SK-N-SH (cell line): ENCODE data around the gene AFF1. TPM values are rescaled to one million over a fixed set of nuclear protein-coding genes. Genes with fewer than 3 reads are reported as not detected.
A peak's percentile ranks its signal among the peaks of the same experiment; 100 is the strongest.

Experiments used
- CTCF ChIA-PET: fragments of 300-600, 350-600 bp; formaldehyde crosslinking; extraction: SDS; loops from one replicate; lab custom pipeline; 2021; lab: Yijun Ruan, JAX
- POLR2A ChIA-PET: fragments of 350-600 bp; sonication (Branson Sonifier 250); formaldehyde crosslinking; extraction: SDS; loops from one replicate; lab custom pipeline; 2020; ENCODE audit warnings: antibody characterized with exemption, inconsistent platforms; lab: Yijun Ruan, JAX
- DNase-seq: peaks from one replicate; pipeline ENCODE4 v3.0.0; 2012
- H2AFZ ChIP-seq: fragments of 200-600 bp; sonication (generic); 2 replicates; pipeline ENCODE4 v1.8.1; 2016; ENCODE audit warnings: antibody characterized with exemption, mild to moderate bottlenecking, low read depth
- H3F3A ChIP-seq: fragments of 200-600 bp; sonication (generic); replicated peaks from 2 replicates; pipeline ENCODE3; 2016; ENCODE audit warnings: antibody characterized with exemption, mild to moderate bottlenecking; ENCODE audit not compliant: insufficient read depth
- H3K27ac ChIP-seq, 2 experiments: fragments of 200-500 bp in 1 of 2; fragments of 200-600 bp in 1 of 2; sonication (Bioruptor generic) in 1 of 2; sonication (generic), shearing (Covaris generic) in 1 of 2; 2 replicates each; pipeline versions ENCODE4 v1.5.1 to v1.6.1; 2014 to 2016; ENCODE audit warnings: low read depth in 2 of 2, inconsistent platforms in 1 of 2, low read length in 1 of 2, mild to moderate bottlenecking in 1 of 2, mixed read lengths in 1 of 2
- H3K27me3 ChIP-seq: fragments of 200-600 bp; sonication (generic), shearing (Covaris generic); 2 replicates; pipeline ENCODE4 v1.6.1; 2016; ENCODE audit warnings: mixed run types; ENCODE audit not compliant: insufficient read depth
- H3K36me3 ChIP-seq, 2 experiments: fragments of 200-500 bp in 1 of 2; fragments of 200-600 bp in 1 of 2; sonication (Bioruptor generic) in 1 of 2; sonication (generic) in 1 of 2; replicated peaks in 1 of 2; 2 replicates each; pipeline versions ENCODE3 to v1.5.1; 2014 to 2016; ENCODE audit warnings: low read length in 1 of 2, mild to moderate bottlenecking in 1 of 2; ENCODE audit not compliant: insufficient read depth in 2 of 2, control insufficient read depth in 1 of 2
- H3K4me1 ChIP-seq, 2 experiments: fragments of 200-500 bp in 1 of 2; fragments of 200-600 bp in 1 of 2; sonication (Bioruptor generic) in 1 of 2; sonication (generic), shearing (Covaris generic) in 1 of 2; 2 replicates each; pipeline versions ENCODE4 v1.5.1 to v1.6.1; 2014 to 2016; ENCODE audit warnings: low read depth in 1 of 2, low read length in 1 of 2, mixed run types in 1 of 2; ENCODE audit not compliant: insufficient read depth in 2 of 2, control insufficient read depth in 1 of 2
- H3K4me2 ChIP-seq: fragments of 200-600 bp; sonication (generic), shearing (Covaris generic); 2 replicates; pipeline ENCODE4 v1.6.1; 2017; ENCODE audit warnings: mixed run types
- H3K4me3 ChIP-seq, 2 experiments: fragments of 200-500 bp in 1 of 2; fragments of 200-600 bp in 1 of 2; sonication (Bioruptor generic) in 1 of 2; sonication (generic), shearing (Covaris generic) in 1 of 2; 2 replicates each; pipeline versions ENCODE4 v1.5.1 to v1.8.1; 2014 to 2016; ENCODE audit warnings: low read depth in 2 of 2, inconsistent platforms in 1 of 2, low read length in 1 of 2, mild to moderate bottlenecking in 1 of 2, mixed read lengths in 1 of 2, moderate library complexity in 1 of 2
- H3K79me2 ChIP-seq: fragments of 200-600 bp; sonication (generic); 2 replicates; pipeline ENCODE4 v1.8.1; 2017; ENCODE audit warnings: mild to moderate bottlenecking; ENCODE audit not compliant: insufficient read depth
- H3K9ac ChIP-seq: fragments of 200-600 bp; sonication (generic); 2 replicates; pipeline ENCODE4 v1.6.1; 2017; ENCODE audit warnings: mixed run types
- H3K9me2 ChIP-seq: fragments of 200-600 bp; sonication (generic); 2 replicates; pipeline ENCODE4 v1.6.1; 2017; ENCODE audit warnings: mixed run types
- H3K9me3 ChIP-seq: fragments of 200-600 bp; sonication (generic); 2 replicates; pipeline ENCODE4 v1.6.1; 2017; ENCODE audit warnings: mixed run types, mild to moderate bottlenecking, moderate library complexity
- H4K20me1 ChIP-seq: fragments of 200-600 bp; sonication (generic); 2 replicates; pipeline ENCODE4 v1.6.1; 2017; ENCODE audit warnings: mild to moderate bottlenecking, mixed run types; ENCODE audit not compliant: insufficient read depth
- ELF1 ChIP-seq: IDR thresholded peaks from 2 replicates; pipeline ENCODE4 v1.4.0; 2012
- EP300 ChIP-seq, 2 experiments: IDR thresholded peaks; 2 replicates each; pipeline versions ENCODE4 v1.4.0 to v1.6.1; 2012; ENCODE audit warnings: borderline replicate concordance in 1 of 2, low read depth in 1 of 2, low read length in 1 of 2
- FOSL2 ChIP-seq: IDR thresholded peaks from 2 replicates; pipeline ENCODE4 v1.4.0; 2012; ENCODE audit warnings: low read depth, mild to moderate bottlenecking, moderate library complexity, borderline replicate concordance
- JUND ChIP-seq: IDR thresholded peaks from 2 replicates; pipeline ENCODE4 v1.4.0; 2012
- MEF2A ChIP-seq: IDR thresholded peaks from 2 replicates; pipeline ENCODE4 v1.4.0; 2012; ENCODE audit warnings: low read depth, borderline replicate concordance
- NFIC ChIP-seq: IDR thresholded peaks from 2 replicates; pipeline ENCODE4 v1.4.0; 2012; ENCODE audit warnings: borderline replicate concordance
- REST ChIP-seq: IDR thresholded peaks from 2 replicates; pipeline ENCODE4 v1.6.1; 2012; ENCODE audit warnings: mild to moderate bottlenecking, low read depth, low read length, moderate library complexity
- RFX5 ChIP-seq: IDR thresholded peaks from 2 replicates; pipeline ENCODE4 v1.6.1; 2012; ENCODE audit warnings: mild to moderate bottlenecking, improper control_type of control experiment, low read length
- SMC3 ChIP-seq: IDR thresholded peaks from 2 replicates; pipeline ENCODE4 v1.6.1; 2012; ENCODE audit warnings: low read depth, low read length, improper control_type of control experiment
- USF2 ChIP-seq: fragments of 150-350 bp; IDR thresholded peaks from 2 replicates; pipeline ENCODE4 v1.6.1; 2017; ENCODE audit warnings: antibody characterized with exemption, low read length, low read depth, borderline replicate concordance
- WGBS: methylation state at CpG from one replicate; pipeline ENCODE4 v1.1.6; 2017; ENCODE audit warnings: low lambda C conversion rate; 5-methylcytosine and 5-hydroxymethylcytosine counted together
- polyA plus RNA-seq, 3 experiments: library from polyadenylated mRNA; depleted of rRNA; stranded (reverse); fragments of >200 nt; gene quantifications; 2 replicates each; pipeline ENCODE4 v1.2.3, GENCODE V29; 2012

The AFF1 gene
- polyA plus RNA-seq, 1 of the 3 experiments (the other 2 are of a cell fraction) = 2.7 TPM

- no peaks in the 10 kb centered on the region for H3K36me3 ChIP-seq
- H3K9me3 ChIP-seq = no peaks in the 10 kb centered on the region
- CTCF ChIA-PET = no interaction called here
- H3K27me3 ChIP-seq = no peaks in the 10 kb centered on the region
- DNase-seq = no peak
- H3K9me2 ChIP-seq = no peaks in the 10 kb centered on the region
- peaks cover 4% of the 10 kb centered on the region for H3F3A ChIP-seq
- H3K4me1 ChIP-seq = peaks cover 0 to 1% of the 10 kb centered on the region in 2 experiments; a peak in 1 of 4 replicates
- peaks cover 4% of the 10 kb centered on the region; the same call in 1 of the 2 replicates for H3K79me2 ChIP-seq
- H4K20me1 ChIP-seq = no peaks in the 10 kb centered on the region
- H3K4me2 ChIP-seq = no peak overlapping the region
- H3K9ac ChIP-seq = no peak overlapping the region
- no peak overlapping the region for H3K4me3 ChIP-seq
- TF ChIP-seq SMC3 (no peak), ELF1 (no peak), NFIC (no peak), USF2 (no peak)
- POLR2A ChIA-PET = no interaction called here
- no peak overlapping the region for H3K27ac ChIP-seq
- H2AFZ ChIP-seq = no peak overlapping the region
- 91% methylated on average over 15 of the region's 15 CpGs for WGBS
Observed at GRCh38 chr4:86940920-86941460, 6.2 kb downstream of the AFF1 start.

- H4K20me1 ChIP-seq = no peaks in the 10 kb centered on the region
- no peaks in the 10 kb centered on the region for H3K79me2 ChIP-seq
- 74% methylated on average over 1 of the region's 1 CpG for WGBS
- H2AFZ ChIP-seq = no peak overlapping the region
- no peak overlapping the region for H3K9ac ChIP-seq
- POLR2A ChIA-PET = no interaction called here
- H3K27me3 ChIP-seq = no peaks in the 10 kb centered on the region
- DNase-seq = no peak
- no peaks in the 10 kb centered on the region; a peak in 1 of 4 replicates for H3K4me1 ChIP-seq
- no peaks in the 10 kb centered on the region for H3F3A ChIP-seq
- no peak overlapping the region for H3K27ac ChIP-seq
- H3K4me3 ChIP-seq = no peak overlapping the region
- H3K9me3 ChIP-seq = no peaks in the 10 kb centered on the region
- H3K9me2 ChIP-seq = no peaks in the 10 kb centered on the region
- no peaks in the 10 kb centered on the region for H3K36me3 ChIP-seq
- CTCF ChIA-PET = interaction anchor here (1.0 to 1.2 kb wide), 2 partner anchors 19 to 64 kb away, joined by 3 to 4 read pairs; no protein-coding TSS in a partner anchor
- no peak overlapping the region for H3K4me2 ChIP-seq
- TF ChIP-seq FOSL2 = peak; percentile 10; the same call in 1 of the 2 replicates
- TF ChIP-seq REST = no peak
- no peak for TF ChIP-seq RFX5
- 0 out of 2 replicates have a peak, but pooled peaks have one; percentile 11 for TF ChIP-seq JUND
- no peak for TF ChIP-seq ELF1
- no peak for TF ChIP-seq NFIC
- TF ChIP-seq MEF2A = no peak
- no peak for TF ChIP-seq EP300 (IDR thresholded peaks at IDR 0.05; ENCODE audit: borderline replicate concordance in 1 of 2, low read depth in 1 of 2, low read length in 1 of 2)
Observed at GRCh38 chr4:86942185-86942666, 7.4 kb downstream of the AFF1 start.
